GM12891 (cell line): ENCODE data around the gene ZNF573. TPM values are rescaled to one million over a fixed set of nuclear protein-coding genes. Genes with fewer than 3 reads are reported as not detected.
"Not testable (repeated sequence)": the region's sequence is repeated elsewhere in the genome, so short reads cannot be mapped to it uniquely, and the experiment has no call there.

Experiments
- DNase-seq: peaks from one replicate; pipeline ENCODE4 v3.0.0; 2011; ENCODE audit warnings: low spot score; ENCODE audit not compliant: insufficient read length
- FAIRE-seq: peaks from 2 replicates; lab custom pipeline; 2011; peaks lifted over from hg19 to GRCh38; lab: Jason Lieb, UNC
- PAX5 ChIP-seq: IDR thresholded peaks from 2 replicates; pipeline ENCODE4 v1.6.1; 2011; ENCODE audit warnings: low read length, moderate library complexity, mild to moderate bottlenecking; ENCODE audit not compliant: insufficient read depth, severe bottlenecking
- POLR2A ChIP-seq: IDR thresholded peaks from 2 replicates; pipeline ENCODE4 v1.6.1; 2011; ENCODE audit warnings: low read depth, low read length, control low read depth
- POLR2AphosphoS5 ChIP-seq: IDR thresholded peaks from 2 replicates; pipeline ENCODE4 v1.6.1; 2011; ENCODE audit warnings: low read depth, low read length, control low read depth
- POU2F2 ChIP-seq: IDR thresholded peaks from 2 replicates; pipeline ENCODE4 v1.6.1; 2011; ENCODE audit warnings: low read depth, mild to moderate bottlenecking, control low read depth, low read length, moderate library complexity
- SPI1 ChIP-seq: IDR thresholded peaks from 2 replicates; pipeline ENCODE4 v1.6.1; 2011; ENCODE audit warnings: low read depth, low read length, control low read depth
- TAF1 ChIP-seq: IDR thresholded peaks from 2 replicates; pipeline ENCODE4 v1.6.1; 2011; ENCODE audit warnings: low read depth, low read length, control low read depth
- polyA plus RNA-seq: library from polyadenylated mRNA; unstranded; fragments of >200 nt; gene quantifications from one replicate; pipeline ENCODE4 v1.2.1, GENCODE V29; 2012; ENCODE audit warnings: low read depth, missing spikeins, inconsistent platforms; ENCODE audit not compliant: missing spikeins

The ZNF573 gene
- 2.6 TPM for polyA plus RNA-seq

DNA sequence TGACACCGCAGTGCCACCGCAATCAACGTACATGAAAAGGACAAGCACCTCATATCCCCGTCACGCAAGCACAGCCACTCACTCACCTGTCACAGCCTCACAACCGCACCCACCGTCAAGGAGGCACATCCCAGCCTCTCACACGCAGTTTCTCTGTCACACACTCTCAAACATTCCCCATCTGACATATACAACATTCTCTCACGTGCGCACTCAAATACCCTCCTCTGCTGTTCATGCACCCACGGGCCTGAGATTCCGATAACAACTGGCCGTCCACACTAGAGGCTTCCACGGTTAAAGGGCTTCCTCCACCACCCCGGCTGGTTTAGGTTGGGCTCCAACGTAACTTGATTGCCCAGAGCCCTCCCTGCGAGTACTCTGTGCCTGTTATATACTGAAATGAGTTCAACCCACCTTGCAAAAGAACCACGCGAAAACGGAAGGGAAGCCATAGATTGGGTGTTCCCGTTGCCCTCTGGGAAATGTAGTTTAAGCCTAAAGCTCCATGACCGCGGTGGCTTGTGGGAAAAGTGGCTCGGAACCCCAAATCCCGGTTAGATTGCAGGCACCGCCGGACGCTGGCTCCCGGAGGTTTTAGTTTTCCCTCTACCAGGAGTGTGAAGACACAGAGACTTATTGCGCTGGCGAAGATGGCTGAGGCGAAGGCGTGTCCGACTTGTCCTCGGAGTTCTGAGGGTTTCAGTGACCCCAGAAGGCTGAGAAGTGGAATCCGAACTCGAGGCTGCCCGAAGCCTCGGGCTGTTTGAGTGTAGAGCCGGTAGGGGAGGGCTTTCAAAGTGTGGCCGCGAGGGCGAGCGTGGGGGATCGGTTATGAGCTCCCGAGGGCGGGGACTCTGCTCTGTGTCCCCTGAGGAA lies at the start of gene ZNF573:
ZNF573 (minus strand) TSS at position 460 of the 879 bp plus-strand sequence. CDS start 5,857 bp downstream, outside the sequence.
- TF ChIP-seq TAF1 (peak; percentile 69; the same call in 1 of the 2 replicates), POLR2AphosphoS5 (peak; percentile 64; the same call in 1 of the 2 replicates), POLR2A (peak; percentile 52; the same call in 1 of the 2 replicates), POU2F2 (0 out of 2 replicates have a peak, but pooled peaks have one; percentile 22), SPI1 (peak; percentile 50), PAX5 (no peak)
- peak; percentile 95 for FAIRE-seq
- DNase-seq: peak; percentile 61

DNA sequence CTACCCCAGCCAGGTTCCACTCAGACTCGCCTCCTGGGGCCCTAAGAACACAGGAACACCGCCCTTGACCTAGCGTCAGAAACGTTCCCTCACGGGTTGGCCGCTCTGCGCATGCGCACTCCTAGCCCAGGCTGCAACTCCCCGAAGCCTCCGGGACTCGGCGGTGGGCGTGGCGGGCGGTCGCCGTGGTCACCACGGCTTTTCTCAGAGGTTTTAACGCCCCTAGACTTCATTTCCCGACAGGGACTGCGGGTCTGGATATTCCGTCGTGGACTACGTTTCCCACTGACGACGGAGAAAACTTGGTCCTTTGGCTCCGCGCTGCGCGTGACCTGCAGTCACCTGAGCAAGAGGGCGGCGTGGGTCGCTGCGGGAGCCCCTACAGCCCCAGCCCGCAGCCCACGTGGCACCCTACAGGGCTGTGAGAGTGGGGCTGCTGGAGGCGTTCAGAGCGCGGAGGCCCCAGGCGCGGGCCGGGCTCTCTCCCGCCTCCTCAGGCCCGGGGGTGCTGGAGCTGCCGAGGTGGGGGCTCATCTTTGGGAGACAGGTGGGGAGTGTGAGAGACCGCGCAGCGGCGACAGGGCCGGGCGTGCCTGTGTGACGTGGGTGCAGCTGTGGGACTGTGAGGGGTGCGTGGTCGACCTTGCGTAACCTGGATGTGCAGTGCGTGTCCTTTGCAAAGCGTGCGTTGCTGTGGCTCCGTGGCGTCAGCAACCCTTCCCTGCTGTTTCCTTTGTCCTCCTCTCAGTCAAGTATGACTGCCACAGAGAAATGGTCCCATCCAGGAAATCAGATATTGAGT lies 38.0 kb upstream of the ZNF573 start:
- no peak for FAIRE-seq
- DNase-seq: peak; percentile 29
- TF ChIP-seq SPI1: no peak
- TF ChIP-seq POLR2AphosphoS5: no peak

GRCh38 chr19:37815611-37816010 lies 36.2 kb upstream of the ZNF573 start:
- not testable (repeated sequence) for FAIRE-seq, DNase-seq

DNA sequence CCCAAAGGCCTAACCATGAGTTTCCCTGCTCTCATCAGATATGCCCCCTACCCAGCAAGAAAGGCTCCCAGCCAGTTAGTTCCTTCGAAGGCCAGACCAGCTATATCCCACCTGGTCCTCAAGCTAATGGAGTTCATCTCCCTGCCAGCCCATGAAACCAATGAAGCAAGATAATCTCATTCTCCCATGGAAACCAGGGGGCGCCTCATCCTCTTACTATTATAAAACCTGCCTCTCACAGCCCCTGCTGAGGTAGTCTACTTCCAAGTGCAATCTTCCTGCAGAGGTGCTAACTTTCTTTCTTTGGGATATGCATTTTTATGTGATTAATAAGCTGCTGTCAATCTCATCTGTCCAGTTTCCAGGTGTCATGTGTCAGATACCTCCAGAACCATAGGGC lies 34.0 kb upstream of the ZNF573 start:
- no peak for FAIRE-seq
- no peak for DNase-seq
- TF ChIP-seq TAF1: no peak

- FAIRE-seq: no peak
- TF ChIP-seq PAX5: no peak
- TF ChIP-seq POLR2A: no peak
- no peak for TF ChIP-seq TAF1
- TF ChIP-seq POU2F2: no peak
- TF ChIP-seq POLR2AphosphoS5: no peak
- no peak for TF ChIP-seq SPI1
- DNase-seq: no peak
Observed at GRCh38 chr19:37809366-37809765, 30.0 kb upstream of the ZNF573 start.

- TF ChIP-seq TAF1 (no peak), POLR2AphosphoS5 (no peak), POLR2A (no peak), PAX5 (no peak), SPI1 (no peak), POU2F2 (no peak)
- FAIRE-seq: no peak
- DNase-seq: no peak
Observed at GRCh38 chr19:37803249-37803840, 24.0 kb upstream of the ZNF573 start.

DNA sequence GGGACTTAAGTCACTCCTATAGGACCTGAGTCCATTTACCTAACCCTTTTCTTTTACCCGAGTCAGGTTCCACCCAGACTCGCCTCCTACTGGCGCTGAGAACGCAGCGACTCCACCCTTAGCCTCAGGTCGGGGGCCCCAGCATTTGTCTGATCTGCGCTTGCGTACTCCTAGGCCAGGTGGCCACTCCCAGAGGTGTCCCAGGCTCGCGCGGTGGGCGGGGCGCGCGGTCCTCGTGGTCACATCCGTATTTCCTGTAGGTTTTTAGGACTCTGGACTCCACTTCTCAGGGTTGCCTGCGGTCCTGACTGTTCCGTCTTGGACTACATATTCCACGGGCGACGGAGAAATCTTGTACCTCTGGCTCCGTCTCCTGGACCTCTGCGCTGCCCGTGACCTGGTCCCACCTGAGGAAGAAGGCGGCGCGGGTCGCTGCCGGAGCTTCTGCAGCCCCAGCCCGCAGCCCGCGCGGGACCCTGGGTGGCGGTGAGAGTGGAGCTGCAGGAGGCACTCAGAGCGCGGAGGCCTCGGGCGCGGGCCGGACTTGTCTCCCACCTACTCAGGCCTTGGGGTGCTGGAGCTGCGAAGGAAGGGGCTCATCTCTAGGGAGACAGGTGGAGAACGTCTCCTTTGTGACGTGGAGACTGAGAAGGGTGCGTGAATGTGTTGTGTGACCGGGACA lies 11.0 kb upstream of the ZNF573 start:
- no peak for FAIRE-seq
- DNase-seq: no peak
- TF ChIP-seq TAF1 (no peak), POLR2AphosphoS5 (no peak), POU2F2 (no peak), PAX5 (no peak), POLR2A (no peak), SPI1 (no peak)

- DNase-seq (no peak), FAIRE-seq (no peak)
- no peak for TF ChIP-seq TAF1
Observed at GRCh38 chr19:37778613-37779126, 716 bp downstream of the ZNF573 start.

DNA sequence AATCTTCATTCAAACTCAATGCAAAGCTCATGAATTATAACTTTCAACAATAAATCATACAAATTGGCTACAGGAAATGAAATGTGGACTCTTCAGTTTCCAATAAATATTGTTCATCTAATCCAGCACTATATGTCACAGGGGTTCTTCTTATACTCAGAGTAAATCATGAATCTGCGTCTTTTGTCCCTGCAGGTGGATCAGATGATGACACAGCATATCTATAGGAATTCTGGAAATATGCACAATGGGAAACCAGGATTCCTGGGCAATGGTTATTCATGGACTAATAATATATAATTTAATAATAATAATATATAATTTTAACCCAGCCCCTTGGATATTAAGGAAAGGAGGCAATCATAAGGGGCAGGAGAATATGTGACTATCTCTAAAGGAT lies 8.4 kb downstream of the ZNF573 start:
- no peak for TF ChIP-seq POU2F2
- no peak for TF ChIP-seq PAX5
- TF ChIP-seq POLR2A: no peak
- TF ChIP-seq POLR2AphosphoS5: no peak
- TF ChIP-seq TAF1: no peak
- TF ChIP-seq SPI1: no peak
- no peak for DNase-seq
- no peak for FAIRE-seq

DNA sequence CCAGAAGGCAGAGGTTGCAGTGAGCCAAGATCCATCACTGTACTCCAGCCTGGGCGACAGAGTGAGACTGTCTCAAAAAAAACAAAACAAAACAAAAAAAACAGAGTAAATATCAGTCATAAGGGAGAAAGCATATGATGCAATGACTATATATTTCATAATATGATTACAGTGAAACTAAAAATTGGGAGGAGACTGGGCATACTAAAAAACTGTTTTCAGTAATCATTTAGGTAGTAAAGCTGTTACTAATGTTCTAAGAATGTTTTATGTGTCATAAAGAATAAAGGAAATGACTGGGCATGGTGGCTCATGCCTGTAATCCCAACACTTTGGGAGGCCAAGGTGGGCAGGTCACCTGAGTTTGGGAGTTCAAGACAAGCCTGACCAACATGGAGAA lies 15.9 kb downstream of the ZNF573 start:
- FAIRE-seq (no peak), DNase-seq (no peak)
- no peak for TF ChIP-seq POLR2AphosphoS5
- TF ChIP-seq POU2F2: no peak
- no peak for TF ChIP-seq SPI1
- no peak for TF ChIP-seq PAX5
- no peak for TF ChIP-seq POLR2A

DNA sequence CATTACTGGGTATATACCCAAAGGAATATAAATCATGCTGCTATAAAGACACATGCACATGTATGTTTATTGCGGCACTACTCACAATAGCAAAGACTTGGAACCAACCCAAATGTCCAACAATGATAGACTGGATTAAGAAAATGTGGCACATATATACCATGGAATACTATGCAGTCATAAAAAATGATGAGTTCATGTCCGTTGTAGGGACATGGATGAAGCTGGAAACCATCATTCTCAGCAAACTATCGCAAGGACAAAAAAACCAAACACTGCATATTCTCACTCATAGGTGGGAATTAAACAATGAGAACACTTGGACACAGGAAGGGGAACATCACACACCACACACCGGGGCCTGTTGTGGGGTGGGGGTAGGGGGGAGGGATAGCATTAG lies 21.7 kb downstream of the ZNF573 start:
- not testable (repeated sequence) for FAIRE-seq, DNase-seq
